Measurements from ENCODE around the gene PRND. TPM values are rescaled to one million over a fixed set of nuclear protein-coding genes. Genes with fewer than 3 reads are reported as not detected.

PRND gene
- total and polyA plus RNA-seq, 2 of the 4 experiments (the other 2 are of a cell fraction), result not detected

DNA sequence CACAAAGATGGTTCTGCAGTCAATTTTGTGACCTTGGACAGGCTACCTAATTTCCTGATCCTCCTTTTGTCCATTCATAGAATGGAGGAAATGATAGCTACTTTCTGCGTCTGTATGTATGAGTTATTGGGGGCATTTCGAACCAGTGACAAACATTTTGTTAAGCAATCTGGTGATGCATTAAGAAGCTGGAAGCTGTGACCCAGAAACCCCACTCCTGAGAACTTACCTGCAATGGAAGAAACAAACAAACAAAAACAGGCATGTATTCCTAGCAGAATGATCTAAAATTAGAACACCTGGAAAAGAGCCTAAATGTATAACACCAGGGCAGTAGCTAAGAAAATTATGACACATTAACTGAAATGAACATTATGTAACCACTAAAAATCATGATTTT, 33.4 kb upstream of the PRND start:
- H2BK5ac ChIP-seq (ENCODE audit: low read depth, low read length, poor library complexity, severe bottlenecking), result no peak overlapping the region
- H3K14ac ChIP-seq (replicated peaks; ENCODE audit: low read depth, low read length), result no peak overlapping the region
- no peak overlapping the region for H3K9ac ChIP-seq (ENCODE audit: low read depth, low read length)
- H3K4me1 ChIP-seq (ENCODE audit: control insufficient read depth, insufficient read depth, low read length), result peaks cover 9% of the 10 kb centered on the region
- peaks cover 19 to 53% of the 10 kb centered on the region in 2 experiments for H3K79me1 ChIP-seq (ENCODE audit: low read depth in 1 of 2, low read length in 2 of 2)
- H2AK9ac ChIP-seq (replicated peaks; ENCODE audit: low read depth, low read length, poor library complexity), result no peak overlapping the region
- H2AFZ ChIP-seq (replicated peaks; ENCODE audit: low read length, poor library complexity), result no peak overlapping the region
- no peak overlapping the region for H3K4ac ChIP-seq (ENCODE audit: low read depth, low read length)
- H3K56ac ChIP-seq (ENCODE audit: extremely low read depth, insufficient read depth, low read length), result no peak overlapping the region
- peaks cover 7% of the 10 kb centered on the region for H3K9me1 ChIP-seq (ENCODE audit: insufficient read depth, low read length)
- in situ Hi-C loops (cut with MboI; ENCODE audit: low sequenced_read_pairs) (no loop called here), dilution Hi-C loops (cut with HindIII; ENCODE audit: low sequenced_read_pairs, unreplicated experiment) (no loop called here), intact Hi-C loops (cut with micrococcal nuclease) (no loop called here)
- no peak overlapping the region for H2BK120ac ChIP-seq (ENCODE audit: low read depth, low read length)
- TSS peak; percentile 33 for BruUV-seq (replicated peaks)
- no peak overlapping the region for H4K91ac ChIP-seq (ENCODE audit: insufficient read depth, low read depth, low read length)
- CTCF ChIA-PET, result interaction anchor here (0.7 kb wide), 1 partner anchor 75 kb away, joined by 3 read pairs; no protein-coding TSS in a partner anchor
- H3K27me3 ChIP-seq (ENCODE audit: control insufficient read depth, insufficient read depth, low read length), result no peaks in the 10 kb centered on the region
- H4K20me1 ChIP-seq (ENCODE audit: insufficient read depth, low read length), result peaks cover 35% of the 10 kb centered on the region
- WGBS, 2 experiments (ENCODE audit: extremely low coverage in 2 of 2, insufficient read length in 1 of 2), result no CpG with 5 or more reads among the region's 2 CpGs
- H3K9me3 ChIP-seq (ENCODE audit: control insufficient read depth, insufficient read depth, low read length), result no peaks in the 10 kb centered on the region
- no peak overlapping the region for H3K4me3 ChIP-seq (ENCODE audit: insufficient read depth, low read depth, low read length)
- H3K27ac ChIP-seq (ENCODE audit: insufficient read depth, low read length), result no peak overlapping the region
- DNase-seq (no peak), ATAC-seq (ENCODE audit: low read depth) (no peak)
- POLR2A ChIA-PET (ENCODE audit: unreplicated experiment), result no interaction called here
- H2AK5ac ChIP-seq (ENCODE audit: low read depth, low read length), result no peak overlapping the region
- no peak overlapping the region for H3K4me2 ChIP-seq (ENCODE audit: low read depth, low read length)
- no peak for TF ChIP-seq RFX5 (IDR thresholded peaks at IDR 0.05; ENCODE audit: low read depth, low read length)
- no peak for TF ChIP-seq CHD1 (IDR thresholded peaks at IDR 0.05; ENCODE audit: low read depth, low read length)
- TF ChIP-seq NFE2L2 (IDR thresholded peaks at IDR 0.05; ENCODE audit: low read depth, low read length), result no peak
- no peak for TF ChIP-seq MAZ (IDR thresholded peaks at IDR 0.05; ENCODE audit: borderline replicate concordance, low read depth, low read length)
- TF ChIP-seq, protein P1, sequence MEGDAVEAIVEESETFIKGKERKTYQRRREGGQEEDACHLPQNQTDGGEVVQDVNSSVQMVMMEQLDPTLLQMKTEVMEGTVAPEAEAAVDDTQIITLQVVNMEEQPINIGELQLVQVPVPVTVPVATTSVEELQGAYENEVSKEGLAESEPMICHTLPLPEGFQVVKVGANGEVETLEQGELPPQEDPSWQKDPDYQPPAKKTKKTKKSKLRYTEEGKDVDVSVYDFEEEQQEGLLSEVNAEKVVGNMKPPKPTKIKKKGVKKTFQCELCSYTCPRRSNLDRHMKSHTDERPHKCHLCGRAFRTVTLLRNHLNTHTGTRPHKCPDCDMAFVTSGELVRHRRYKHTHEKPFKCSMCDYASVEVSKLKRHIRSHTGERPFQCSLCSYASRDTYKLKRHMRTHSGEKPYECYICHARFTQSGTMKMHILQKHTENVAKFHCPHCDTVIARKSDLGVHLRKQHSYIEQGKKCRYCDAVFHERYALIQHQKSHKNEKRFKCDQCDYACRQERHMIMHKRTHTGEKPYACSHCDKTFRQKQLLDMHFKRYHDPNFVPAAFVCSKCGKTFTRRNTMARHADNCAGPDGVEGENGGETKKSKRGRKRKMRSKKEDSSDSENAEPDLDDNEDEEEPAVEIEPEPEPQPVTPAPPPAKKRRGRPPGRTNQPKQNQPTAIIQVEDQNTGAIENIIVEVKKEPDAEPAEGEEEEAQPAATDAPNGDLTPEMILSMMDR (conservative IDR thresholded peaks at IDR 0.05; ENCODE audit: low read depth, low read length), result no peak
- no peak for TF ChIP-seq RCOR1 (IDR thresholded peaks at IDR 0.05; ENCODE audit: insufficient replicate concordance, low read length)
- no peak for TF ChIP-seq BHLHE40 (IDR thresholded peaks at IDR 0.05; ENCODE audit: low read depth, low read length)
- TF ChIP-seq SMC3 (IDR thresholded peaks at IDR 0.05; ENCODE audit: low read depth, low read length), result no peak
- no peak for TF ChIP-seq CEBPB (IDR thresholded peaks at IDR 0.05; ENCODE audit: low read depth, low read length)
- no peak overlapping the region for H2BK20ac ChIP-seq (ENCODE audit: low read depth, low read length)
- H4K5ac ChIP-seq (ENCODE audit: low read depth, low read length), result no peak overlapping the region
- no peak overlapping the region for H4K8ac ChIP-seq (ENCODE audit: low read depth in 2 of 2, low read length in 2 of 2)
- H3K18ac ChIP-seq (ENCODE audit: low read depth, low read length), result no peak overlapping the region
- H3K23ac ChIP-seq (ENCODE audit: low read depth, low read length), result no peak overlapping the region
- no peak overlapping the region for H2BK15ac ChIP-seq (ENCODE audit: low read depth, low read length)
- H3K36me3 ChIP-seq (ENCODE audit: control insufficient read depth, insufficient read depth, low read length), result peaks cover under 1% of the 10 kb centered on the region; the same call in 1 of the 2 replicates

Data from IMR-90 (cell line).